ENCODE measurements around the gene PZP.
"Not testable (repeated sequence)": the region's sequence is repeated elsewhere in the genome, so short reads cannot be mapped to it uniquely, and the experiment has no call there.

Gene PZP

GRCh38 chr12:9184276-9184675 is 23.9 kb downstream of the PZP start:
- no peak for DNase-seq (ENCODE audit: low read depth in 2 of 2)

- DNase-seq (ENCODE audit: low read depth in 2 of 2): no peak
Observed at GRCh38 chr12:9180810-9181209, 27.4 kb downstream of the PZP start.

DNA sequence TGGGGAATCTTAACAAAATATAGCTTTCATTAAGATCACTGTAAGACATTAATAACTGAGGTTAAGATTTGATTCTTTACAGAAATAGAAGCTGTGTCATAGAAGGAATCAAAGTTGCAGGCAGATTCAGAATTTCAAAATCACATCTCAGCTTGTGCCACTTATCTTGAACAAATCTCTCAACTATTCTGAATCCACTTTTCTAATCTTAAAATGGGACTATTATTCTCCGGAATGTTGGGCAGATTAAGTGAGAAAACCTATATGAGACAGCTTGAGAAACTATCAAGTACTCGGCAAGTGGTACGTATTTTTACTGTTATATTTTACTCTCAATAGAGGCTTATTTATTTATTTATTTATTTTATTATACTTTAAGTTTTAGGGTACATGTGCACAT is 28.4 kb downstream of the PZP start:
- DNase-seq (ENCODE audit: low read depth in 2 of 2): no peak

GRCh38 chr12:9169979-9170634 is 38.1 kb downstream of the PZP start:
- DNase-seq (ENCODE audit: low read depth in 2 of 2): no peak

GRCh38 chr12:9167345-9167744 is 40.9 kb downstream of the PZP start:
- not testable (repeated sequence) for DNase-seq (ENCODE audit: low read depth in 2 of 2)

DNA sequence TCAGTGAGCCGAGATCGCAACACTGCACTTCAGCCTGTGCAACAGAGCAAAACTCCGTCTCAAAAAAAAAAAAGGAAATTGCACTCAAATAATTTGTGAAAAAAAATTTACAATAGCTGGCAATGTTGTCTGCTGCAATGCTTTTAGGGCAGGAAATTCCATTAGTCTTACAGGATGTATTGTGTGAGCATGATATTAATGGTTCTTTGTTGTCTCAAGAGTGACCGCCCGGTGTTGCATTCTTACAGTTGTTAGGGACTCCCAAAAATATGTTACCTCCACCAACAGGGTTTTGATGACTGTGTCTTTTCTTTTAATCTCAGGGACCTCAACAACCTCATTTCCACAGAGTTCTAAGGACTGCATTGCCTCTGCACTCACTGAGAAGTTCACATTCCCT is 44.8 kb downstream of the PZP start:
- DNase-seq (ENCODE audit: low read depth in 2 of 2): no peak

- no peak for DNase-seq (ENCODE audit: low read depth in 2 of 2)
Observed at GRCh38 chr12:9156119-9156518, 52.1 kb downstream of the PZP start.

DNA sequence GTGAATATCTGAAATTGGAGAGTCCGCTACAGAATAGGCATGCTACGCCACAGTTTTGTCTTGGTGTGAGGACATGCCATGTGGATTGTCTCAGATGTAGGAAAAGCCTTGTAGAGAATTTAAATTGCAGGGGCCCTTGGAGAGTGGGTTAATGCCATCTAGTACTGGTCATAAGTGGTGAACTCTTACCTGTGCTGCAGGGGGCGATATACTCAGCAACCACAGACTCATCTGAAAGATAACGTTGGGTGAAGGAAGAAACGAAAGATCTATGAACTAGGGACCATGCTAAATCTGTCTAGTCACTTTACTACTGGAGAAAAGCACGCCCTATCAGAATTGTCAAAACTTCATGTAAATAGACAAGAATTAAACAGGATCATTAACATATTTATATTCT is 58.8 kb downstream of the PZP start:
- DNase-seq (ENCODE audit: low read depth in 2 of 2): no peak

DNA sequence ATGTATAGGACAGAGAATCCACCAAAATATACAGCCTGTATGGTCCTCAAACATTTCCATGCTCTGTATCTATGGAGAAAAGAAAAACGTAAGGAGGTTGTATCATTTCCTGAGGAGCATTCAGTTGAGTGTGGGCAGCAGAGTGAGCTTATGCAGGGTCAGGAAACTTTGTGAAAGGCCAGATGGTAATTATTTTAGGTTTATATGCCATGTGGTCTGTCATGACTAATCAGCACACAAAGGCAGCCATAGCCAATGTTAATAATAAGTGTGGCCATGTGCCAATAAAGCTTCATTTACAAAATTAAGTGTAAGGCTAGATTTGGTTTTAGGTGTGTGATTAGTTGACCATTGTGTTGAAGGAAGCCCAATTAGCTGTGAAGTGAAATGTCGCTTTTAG is 59.3 kb downstream of the PZP start:
- no peak for DNase-seq (ENCODE audit: low read depth in 2 of 2)

DNA sequence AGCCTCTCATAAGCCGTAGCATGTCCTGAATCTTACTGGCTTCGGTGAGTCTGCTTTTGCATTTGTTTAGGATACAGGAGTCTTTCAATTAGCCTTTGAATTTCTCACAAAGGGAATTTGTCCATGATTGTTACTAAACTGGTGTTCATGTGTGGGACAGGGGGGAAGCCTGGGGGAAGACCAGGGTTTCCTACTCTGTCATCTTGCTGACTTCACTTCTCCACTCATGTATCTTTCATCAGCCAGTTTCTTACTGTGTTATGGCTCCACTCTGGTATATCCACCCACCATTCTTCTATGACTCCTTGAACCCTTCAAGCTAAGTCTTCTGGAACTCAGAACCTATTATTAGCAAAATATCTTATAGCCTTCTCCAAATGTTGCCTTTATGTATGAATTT is 60.7 kb downstream of the PZP start:
- DNase-seq (ENCODE audit: low read depth in 2 of 2): no peak

DNA sequence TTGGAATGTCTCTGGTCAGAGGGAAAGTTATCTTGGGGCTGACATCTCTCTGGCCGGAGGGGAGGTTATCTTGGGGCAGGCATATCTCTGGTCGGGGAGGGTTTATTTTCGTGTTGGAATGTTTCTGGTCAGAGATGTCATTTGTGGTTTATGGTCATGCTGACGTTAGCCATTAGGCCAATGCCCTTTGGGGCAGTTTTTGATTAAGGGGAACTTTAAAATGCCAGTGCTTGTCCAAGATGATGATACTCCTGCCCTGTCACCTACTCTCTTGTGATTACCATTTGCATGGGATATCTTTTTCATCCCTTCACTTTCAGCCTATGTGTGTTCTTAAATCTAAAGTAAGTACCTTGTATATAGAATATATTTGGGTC is 63.5 kb downstream of the PZP start:
- DNase-seq (ENCODE audit: low read depth in 2 of 2): no peak

GRCh38 chr12:9143929-9144729 is 64.1 kb downstream of the PZP start:
- no peak for DNase-seq (ENCODE audit: low read depth in 2 of 2)

GRCh38 chr12:9143137-9143536 is 65.1 kb downstream of the PZP start:
- DNase-seq (ENCODE audit: low read depth in 2 of 2): no peak

DNA sequence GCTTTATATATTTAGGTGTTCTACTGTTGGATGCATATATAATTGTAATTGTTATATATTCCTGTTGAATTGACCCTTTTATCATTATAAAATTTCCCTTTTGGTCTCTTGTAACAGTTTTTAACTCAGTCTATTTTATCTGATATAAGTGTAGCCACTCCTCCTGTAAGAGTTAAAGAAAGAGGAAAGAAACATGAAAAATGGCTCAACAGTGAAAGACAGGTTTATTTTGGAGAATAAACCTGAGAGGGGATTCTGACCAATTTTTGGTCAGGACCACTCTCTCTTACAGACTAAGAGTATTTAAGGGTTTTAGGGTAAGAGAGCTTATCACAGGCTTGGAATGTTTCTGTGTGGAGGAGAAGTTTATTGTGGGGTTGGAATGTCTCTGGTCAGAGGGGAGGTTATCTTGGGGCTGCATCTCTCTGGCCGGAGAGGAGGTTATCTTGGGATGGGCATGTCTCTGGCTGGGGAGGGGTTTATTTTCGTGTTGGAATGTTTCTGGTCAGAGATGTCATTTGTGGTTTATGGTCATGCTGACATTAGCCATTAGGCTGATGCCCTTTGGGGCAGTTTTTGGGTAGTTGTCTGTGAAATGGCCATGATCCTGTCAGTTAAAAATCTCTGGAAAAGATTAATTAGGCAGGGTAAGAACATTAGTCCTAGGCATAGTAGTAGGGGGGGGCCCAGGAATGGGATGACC is 68.5 kb downstream of the PZP start:
- DNase-seq (ENCODE audit: low read depth in 2 of 2): not testable (repeated sequence)

DNA sequence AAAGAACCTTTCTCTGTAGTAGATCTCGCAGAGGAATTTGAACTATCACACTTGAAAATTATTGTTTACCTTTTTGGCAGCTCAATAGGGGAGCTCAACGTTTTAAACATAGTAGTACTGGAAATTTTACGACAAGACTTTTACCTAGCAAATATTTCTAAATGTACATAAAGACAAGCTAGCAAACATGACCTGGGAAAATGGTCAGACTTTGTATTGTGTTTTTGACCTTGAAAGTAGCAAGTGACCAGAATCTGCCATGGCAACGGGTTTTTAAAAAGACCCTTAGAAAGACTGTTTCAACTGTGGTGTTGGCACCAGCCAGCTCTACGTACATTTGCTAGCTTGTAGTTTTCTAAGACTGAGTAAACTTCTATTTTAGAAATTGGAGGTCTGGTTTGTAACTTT is 72.3 kb downstream of the PZP start:
- DNase-seq (ENCODE audit: low read depth in 2 of 2): no peak

GRCh38 chr12:9134981-9135628 is 73.1 kb downstream of the PZP start:
- no peak for DNase-seq (ENCODE audit: low read depth in 2 of 2)

DNA sequence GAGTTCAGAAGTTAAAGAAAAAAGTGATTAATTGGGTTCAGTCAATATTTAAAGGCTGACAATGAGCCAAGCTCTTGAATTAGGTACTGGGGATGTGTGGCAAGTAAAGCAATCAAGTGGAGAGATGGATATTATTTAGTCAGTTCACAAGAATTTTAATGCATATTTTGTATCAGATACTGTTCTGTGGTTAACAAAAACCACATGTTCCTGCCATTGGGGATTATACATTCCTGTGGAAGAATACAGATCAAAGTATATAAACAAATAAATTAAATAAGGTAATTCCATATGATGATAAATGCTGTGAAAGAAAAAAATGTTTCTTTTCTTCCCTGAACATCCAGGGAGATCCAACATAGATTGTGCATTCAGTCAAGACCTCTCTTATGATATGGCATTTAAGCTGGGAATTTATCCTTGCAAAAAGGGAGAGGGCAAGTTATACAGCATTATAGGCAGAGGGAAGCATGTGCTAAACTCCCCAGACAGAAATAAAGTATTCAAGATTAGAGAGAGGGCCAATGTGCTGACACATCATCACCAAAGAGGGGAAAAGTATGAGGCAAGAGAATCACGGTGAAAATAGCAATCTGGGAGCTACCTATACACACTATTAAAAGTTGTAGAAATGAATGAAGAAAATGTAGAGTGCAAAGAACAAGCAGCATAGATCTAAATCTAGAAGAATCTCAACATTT is 74.8 kb downstream of the PZP start:
- DNase-seq (ENCODE audit: low read depth in 2 of 2): no peak

DNA sequence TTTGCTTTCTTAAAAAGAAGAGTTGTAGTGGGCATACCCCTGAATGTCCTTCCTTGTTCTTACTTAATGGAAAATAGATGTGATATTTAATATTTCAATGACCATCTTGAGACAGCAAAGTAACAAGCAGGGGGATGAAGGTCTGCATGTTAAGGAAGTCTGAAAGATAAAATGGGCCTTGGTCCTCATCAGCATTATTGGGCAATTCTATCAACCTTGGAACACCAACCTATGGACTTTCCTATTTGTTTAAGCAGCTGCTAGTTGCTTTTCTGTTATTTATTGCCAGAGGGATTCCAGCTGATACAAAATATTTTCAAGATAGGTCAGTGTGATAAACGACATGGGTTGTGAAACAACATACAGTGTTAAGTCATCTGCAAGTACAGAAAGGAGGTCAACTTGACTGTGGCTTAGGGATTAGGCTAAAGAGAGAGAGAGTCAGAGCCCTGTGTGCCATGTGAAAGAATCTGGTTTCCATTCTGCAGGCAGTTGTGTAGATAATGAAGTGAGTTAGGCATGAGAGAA is 76.1 kb downstream of the PZP start:
- DNase-seq (ENCODE audit: low read depth in 2 of 2): no peak

- no peak for DNase-seq (ENCODE audit: low read depth in 2 of 2)
Observed at GRCh38 chr12:9130244-9130643, 78.0 kb downstream of the PZP start.

DNA sequence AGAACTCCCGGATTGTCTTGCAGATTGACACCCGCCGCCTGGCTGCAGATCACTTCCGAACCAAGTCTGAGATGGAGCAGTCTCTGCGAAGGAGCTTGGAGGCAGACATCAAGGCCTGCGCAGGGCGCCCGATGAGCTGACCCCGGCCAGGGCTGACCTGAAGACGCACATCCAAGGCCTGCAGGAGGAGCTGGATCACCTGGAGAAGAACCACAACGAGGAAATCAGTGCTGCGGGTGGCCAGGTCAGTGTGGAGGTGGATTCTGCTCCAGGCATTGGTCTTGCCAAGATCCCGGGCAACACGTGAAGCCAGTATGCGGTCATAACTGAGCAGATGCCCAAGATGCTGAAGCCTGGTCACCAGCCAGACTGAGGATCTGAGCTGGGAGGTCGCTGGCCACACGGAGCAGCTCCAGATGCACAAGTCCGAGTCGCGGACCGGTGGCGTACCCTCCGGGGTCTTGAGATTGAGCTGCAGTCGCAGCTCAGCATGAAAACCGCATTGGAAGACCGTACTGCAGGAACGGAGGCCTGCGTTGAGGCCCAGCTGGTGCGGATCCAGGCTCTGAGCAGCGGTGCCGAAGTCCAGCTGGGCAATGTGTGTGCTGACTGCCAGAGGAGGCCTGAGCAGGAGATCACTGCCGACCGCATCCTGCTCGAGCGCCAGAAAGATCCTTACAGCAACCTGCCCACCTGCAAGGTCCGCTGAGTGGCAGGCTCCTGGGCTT is 80.1 kb downstream of the PZP start:
- no peak for DNase-seq (ENCODE audit: low read depth in 2 of 2)

DNA sequence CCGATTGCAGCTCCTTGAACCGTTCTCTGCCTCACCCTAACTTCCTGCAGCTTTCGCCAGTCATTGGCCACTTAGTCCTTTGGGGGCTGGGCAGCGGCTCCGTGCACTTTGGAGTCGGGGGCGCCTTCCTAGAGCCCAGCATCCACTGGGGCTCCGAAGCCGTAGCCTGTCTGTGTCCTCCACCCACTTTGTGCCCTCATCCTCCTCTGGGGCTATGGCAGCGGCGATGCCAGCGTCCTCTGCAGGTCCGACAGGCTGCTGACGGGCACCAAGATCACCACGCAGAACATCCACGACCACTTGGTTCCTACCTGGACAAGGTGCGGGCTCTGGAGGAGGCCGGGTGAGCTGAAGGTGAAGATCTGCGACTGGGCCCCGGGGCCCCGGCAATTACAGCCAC is 80.7 kb downstream of the PZP start:
- DNase-seq (ENCODE audit: low read depth in 2 of 2): no peak

All from stimulated activated CD4-positive, alpha-beta T cell treated with anti-CD3 and anti-CD28 coated beads, Interleukin-1b, Interleukin-23, amount 100 ng/mL, for 1 hour (primary cell).